Eye (tissue), 1 donor: ENCODE measurements around the gene SEC14L1.
"Not testable (repeated sequence)": the region's sequence is repeated elsewhere in the genome, so short reads cannot be mapped to it uniquely, and the experiment has no call there.

Experiments
- DNase-seq: peaks from one replicate; pipeline ENCODE4 v3.0.0-alpha.2; 2015

Gene SEC14L1

DNA sequence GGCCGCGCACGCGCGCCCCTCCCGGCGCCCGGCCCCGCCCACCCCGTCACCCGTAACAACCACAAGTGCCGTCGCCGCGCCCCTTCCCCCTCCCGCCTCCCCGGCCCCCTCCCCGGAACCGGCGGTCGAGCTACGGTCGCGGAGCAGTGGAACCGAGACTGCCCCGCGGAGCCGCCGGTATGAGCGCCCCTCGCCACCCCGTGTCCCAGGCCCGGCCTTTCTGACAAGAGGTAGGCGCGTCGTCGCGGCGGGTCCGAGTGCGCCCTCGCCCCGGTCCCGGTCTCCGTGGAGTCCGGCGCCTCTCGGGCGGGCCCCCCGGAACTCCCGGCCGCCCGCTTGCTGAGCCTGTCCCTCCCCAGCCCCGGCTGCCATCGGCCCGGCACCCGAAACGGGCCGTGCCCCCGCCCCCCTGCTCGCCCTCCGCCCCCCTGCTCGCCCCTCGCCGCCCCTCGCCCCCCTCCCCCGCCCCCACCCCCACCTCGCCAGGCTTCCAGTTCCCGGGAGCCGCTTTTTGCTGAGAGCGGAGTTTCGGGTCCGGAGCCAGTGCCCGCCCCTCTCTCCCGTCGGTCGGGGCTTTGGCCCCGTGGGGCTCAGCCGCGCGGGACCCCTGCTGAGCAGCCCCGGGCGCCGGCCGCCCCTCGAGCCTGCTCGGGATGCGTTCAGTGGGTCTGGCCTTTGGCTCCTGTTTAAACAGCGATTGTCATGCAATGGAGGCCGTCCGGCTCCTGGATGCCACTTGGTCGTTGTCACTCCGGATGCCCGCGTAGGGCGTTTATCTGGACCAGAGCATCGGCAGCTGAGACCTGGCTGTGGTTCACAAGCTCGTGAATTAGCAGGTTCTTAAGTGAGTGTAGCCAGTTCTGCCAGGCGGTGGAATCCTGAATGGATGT lies at the start of gene SEC14L1:
Gene SEC14L1 (plus strand): TSS at position 92 of the 890 bp plus-strand sequence. CDS start 2,628 bp downstream, outside the sequence.
- DNase-seq = peak; percentile 80

DNA sequence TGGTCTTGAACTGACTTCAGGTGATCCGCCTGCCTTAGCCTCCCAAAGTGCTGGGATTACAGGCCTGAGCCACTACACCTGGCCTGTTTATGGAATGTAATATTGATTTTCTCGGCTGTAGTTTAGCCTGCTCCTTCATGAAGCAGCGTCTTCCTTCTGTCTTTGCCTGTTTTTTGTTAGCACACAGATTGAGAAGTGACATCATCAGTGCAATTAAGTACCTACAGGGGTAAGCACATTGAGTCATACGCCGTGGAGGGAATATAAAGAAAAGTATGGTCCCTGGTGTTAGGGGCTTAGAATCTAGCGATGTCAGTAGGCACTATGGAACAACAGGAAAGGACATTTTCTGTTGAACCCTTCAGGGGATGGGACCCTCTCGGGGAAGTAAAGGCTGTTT lies 48.7 kb upstream of the SEC14L1 start:
- no peak for DNase-seq

DNA sequence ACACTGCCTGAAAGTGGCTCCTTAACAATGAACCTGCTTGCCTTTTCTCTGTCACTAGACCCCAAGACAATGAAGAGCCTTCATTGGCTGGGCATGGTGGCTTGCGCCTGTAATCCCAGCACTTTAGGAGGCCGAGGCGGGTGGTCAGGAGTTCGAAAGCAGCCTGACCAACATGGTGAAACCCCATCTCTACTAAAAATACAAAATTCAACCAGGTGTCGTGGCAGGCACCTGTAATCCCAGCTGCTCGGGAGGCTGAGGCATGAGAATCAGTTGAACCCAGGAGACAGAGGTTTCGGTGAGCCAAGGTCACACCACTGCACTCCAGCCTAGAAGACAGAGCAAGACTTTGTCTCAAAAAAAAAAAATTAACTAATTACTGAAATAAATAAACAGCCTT lies 45.3 kb upstream of the SEC14L1 start:
- DNase-seq = no peak

DNA sequence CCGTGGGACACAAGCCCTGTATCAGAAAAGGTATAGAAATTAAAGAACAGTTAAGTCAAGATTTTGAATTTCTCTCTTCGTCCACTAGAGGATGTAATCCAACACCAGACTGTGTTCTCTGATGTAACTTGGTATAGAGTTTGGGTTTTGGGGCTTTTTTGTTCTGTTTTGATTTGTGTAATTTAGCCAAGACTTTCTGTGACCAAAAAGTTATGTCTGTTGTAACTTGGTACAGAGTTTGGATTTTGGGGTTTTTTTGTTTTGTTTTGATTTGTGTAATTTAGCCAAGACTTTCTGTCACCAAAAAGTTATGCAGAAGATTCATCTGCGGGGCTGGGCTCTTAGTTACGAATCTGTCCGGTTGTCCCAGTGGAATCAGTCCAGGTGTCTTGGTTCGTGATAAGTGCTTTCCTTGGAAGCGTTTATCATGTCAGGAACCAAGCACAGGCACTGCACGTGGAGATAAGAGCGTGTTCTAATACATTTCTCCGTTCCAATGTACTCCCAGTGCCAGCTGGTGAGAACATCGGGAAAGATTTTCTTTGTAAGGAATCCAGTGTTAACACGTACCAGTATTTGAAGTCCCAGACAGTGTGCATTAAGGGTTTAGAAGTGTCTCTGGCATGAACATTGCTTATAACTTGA lies 44.1 kb upstream of the SEC14L1 start:
- peak; percentile 56 for DNase-seq

DNA sequence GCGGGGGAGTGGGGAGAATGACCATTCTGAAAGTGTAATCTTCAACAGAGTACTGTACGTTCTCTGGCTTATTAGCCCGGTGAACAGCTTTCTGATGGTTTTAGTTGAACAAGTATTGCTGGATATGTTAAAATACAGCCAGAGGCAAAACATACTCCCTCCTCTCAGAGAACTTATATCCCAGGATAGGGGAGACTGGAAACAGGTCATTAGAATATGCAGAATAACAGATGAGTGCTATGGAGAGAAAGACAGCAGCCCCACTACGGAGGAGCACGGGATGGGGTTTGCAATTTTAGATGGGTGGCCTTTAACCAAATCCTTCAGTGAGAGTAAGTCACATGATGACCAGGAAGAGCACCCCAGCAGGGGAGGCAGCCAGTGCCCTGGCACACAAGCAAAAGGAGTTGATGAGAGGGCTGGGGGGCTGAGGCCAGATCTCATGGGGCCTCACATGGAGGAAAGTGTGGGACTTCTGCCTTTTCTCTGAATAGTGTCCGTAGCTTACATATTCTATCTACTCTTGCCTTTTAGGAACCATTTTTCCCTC lies 43.1 kb upstream of the SEC14L1 start:
- DNase-seq = no peak

DNA sequence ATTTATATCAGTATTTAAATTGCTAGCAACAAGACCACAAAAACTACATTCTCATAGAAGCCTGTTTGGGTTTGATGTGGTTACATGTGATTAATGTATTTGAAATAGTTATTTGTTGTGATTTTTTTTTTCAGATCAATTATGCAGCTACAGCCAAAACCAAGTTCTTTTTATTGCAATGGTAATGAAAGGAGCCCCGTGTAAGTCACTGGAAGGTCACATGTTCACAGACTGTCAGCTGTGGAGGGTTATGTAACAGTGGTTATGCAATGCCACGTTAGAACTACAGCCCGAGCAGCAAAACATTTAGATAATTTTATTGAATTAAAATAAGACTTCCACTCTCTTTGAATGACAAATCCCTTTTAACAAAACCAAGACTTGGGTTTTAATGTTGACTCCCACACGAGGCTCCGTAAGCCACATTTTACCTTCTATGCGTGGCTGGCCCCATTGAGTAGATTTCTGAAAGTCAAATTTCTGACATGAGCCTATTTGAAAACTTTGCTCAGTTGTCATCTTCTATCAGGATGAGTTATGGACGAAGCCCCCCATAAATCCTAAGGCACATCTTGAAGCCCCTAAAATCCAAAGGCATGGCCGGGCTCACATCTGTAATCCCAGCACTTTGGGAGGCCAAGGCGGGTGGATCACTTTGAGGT lies 41.8 kb upstream of the SEC14L1 start:
- no peak for DNase-seq

DNA sequence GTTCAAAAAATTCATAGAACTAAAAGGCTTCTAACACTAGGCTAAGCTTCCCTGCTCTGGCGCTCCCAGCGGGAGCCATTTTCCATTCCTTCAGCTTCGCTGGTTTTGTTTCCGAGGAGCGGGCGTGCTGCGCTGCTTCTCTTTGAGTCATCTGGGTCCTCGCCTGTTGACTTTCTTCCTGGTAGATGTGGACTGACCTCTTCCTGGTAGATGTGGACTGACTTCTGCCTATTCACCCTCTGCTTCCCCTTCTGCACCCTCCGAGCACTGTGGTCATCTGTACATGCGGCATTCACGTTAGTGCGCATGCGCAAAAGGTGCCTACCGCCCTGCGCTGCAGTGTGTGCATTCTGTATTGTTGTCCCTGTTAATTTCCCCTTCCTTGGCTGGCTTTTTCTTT lies 40.8 kb upstream of the SEC14L1 start:
- DNase-seq = peak; percentile 73

DNA sequence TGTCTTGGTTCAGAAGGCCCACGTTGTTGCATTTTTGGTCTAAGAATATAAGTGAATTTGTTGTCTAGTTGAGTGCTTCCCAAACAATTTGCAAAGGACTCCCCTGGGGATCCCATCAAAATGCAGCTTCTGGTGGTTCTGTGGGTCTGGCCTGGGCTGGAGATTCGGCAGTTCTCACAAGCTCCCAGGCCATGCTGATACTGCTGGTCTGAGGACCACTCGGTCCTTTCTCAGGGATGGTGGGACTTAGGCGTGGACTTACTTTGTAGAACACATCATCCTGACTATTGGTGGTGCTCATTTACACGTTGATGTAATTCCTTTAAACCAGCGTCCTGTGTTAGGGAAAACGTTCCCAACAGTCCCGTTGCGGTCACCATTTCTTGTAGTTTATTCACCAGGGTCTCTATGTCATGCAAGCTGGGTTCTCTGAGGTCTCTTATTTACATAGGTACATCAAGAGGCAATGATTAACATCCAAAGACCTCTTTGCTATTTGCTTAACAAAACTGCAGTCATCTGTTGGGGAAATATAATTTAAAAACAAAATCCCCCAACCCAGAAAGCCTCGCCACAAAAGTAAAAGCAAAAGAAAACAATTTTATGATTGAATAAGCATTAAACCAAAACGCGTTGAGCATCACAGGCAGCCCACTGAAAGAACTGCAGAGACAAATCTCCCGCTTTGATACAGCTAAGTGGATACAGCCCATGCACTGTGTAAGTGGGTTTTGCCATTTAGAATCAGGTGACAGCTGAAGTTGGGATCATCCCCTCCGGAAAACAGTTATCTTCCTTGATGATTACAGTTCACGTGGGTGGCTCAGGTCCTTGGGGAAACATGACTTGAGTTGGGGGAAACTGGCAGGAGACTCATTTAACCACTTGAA lies 39.0 kb upstream of the SEC14L1 start:
- DNase-seq = no peak

DNA sequence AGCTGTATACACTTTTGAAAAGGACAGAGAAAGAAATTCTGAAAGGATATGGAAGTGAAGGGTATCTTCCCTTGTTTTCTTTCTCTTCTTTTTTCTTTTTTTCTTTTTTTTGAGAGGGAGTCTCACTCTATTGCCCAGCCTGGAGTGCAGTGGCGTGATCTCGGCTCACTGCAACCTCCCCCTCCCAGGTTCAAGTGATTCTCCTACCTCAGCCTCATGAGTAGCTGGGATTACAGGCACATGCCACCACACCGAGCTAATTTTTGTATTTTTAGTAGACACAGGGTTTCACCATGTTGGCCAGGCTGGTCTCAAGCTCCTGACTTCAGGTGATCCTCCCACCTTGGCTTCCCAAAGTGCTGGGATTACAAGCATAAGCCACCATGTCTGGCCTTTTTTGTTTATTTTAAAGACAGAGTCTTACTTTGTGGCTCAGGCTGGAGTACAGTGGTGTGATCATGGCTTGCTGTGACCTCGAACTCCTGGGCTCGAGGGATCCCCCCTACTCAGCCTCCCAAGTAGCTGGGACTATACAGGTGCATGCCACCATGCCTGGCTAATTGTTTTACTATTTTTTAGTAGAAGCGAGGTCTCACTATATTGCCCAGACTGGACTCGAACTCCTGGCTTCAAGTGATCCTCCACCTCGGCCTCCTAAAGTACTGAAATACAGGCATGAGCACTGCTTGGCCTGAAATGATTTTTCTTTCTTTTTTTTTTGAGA lies 38.2 kb upstream of the SEC14L1 start:
- not testable (repeated sequence) for DNase-seq

DNA sequence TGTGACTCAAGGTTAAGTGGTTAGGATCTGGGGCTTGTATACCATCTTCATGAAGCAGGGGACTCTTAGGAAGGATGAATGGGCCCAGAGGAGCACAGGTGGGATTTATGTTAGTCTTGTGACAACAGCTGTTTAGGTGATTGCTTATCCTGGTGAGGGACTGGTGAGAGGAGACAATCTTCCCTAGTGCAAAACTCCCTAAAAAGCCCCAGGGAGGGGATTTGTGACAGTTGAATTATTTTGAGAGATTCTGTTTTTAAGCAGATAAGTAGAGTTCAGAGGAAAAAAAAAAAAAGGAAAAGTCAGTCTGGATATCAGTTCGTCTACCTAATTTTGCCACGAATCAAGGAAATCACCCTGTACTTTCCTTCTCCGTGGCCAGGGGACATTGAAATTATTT lies 35.1 kb upstream of the SEC14L1 start:
- DNase-seq = no peak

DNA sequence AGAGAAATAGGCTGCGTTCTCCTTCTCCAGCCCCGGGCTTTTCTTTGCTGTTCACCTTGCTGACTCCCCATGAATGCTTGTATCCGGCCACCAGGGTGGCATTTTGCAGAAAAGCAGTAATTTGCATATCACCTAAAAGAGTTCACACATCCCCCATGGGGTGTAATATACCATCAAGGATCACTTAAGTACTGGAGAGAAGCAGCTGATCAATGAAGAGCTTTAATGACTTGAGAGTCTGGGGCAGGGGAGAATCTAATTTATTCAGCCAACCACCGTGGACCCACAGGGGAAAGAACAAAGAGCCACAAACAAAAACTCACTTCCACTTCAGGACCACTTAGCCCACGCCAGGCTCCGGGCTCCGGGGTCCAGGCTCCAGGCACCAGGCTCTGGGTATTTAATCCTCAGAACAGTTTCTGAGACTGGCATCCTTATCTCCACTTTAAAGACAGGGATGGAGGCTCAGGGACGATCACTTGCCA lies 33.9 kb upstream of the SEC14L1 start:
- no peak for DNase-seq

DNA sequence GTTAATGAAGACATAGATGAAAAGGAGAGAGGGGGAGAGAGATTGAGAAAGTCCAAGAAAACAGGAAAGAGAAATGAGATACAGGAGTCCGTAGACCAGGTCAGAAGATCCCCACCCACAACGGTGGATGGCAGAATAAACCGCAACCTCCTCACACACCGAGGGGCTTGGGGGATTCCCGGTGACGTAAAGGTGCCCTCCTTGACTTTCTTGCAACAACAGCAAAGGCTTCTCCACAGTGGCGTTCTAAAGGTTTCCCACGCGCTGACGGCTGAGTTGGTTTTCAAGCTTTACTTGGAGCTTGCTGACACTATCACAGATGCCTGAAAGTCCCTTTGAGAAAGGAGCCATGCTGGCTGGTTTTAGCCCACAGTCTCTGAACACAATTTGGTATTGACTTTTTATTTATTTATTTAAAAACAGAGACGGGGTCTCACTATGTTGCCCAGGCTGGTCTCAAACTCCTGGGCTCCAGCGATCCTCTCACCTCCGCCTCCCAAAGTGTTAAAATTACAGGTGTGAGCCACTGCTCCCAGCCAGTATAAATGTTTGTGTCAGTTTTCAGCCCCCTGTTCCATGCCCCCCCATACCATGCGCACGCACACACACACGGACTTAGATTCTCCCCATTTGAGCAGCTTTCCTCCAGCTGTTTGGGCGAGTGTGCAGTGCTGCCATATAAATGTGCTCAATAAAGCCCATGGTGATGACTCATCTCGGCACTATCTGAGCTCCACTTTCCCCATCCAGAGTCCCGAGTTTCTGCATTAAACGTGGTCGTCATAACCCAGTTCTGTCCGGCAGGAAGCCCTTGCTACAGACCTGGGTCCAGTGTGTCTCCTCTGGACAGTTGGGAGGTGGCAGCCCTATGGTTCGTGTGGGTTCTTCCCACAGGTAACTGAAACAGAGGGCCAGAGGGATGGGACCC lies 33.0 kb upstream of the SEC14L1 start:
- no peak for DNase-seq

DNA sequence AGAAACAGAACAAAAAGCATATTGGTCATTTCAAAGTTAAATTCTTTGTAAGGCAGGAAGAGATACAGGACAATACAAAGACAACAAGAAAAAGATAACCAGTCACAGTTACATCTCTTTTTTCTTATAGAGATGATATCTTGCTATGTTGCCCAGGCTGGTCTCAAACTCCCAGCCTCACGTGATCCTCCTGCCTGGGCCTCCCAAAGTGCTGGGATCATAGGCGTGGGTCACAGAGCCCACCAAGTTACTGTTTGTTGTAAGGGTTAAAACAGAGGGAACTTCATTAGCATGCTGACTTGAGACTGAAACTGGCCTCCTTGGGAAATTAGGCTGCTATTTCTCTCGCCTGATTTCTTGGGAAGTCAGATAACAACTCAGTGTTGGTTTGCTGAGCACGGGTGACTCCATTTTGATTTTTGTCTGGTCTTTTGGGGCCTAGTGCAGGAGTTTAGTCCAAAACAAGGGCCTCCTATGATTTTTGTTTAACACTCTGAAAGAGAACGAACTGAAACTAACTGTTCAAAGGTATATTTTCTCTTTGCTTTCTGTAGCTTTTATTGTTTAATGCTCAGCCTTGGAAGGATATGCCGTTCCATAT lies 31.5 kb upstream of the SEC14L1 start:
- no peak for DNase-seq

DNA sequence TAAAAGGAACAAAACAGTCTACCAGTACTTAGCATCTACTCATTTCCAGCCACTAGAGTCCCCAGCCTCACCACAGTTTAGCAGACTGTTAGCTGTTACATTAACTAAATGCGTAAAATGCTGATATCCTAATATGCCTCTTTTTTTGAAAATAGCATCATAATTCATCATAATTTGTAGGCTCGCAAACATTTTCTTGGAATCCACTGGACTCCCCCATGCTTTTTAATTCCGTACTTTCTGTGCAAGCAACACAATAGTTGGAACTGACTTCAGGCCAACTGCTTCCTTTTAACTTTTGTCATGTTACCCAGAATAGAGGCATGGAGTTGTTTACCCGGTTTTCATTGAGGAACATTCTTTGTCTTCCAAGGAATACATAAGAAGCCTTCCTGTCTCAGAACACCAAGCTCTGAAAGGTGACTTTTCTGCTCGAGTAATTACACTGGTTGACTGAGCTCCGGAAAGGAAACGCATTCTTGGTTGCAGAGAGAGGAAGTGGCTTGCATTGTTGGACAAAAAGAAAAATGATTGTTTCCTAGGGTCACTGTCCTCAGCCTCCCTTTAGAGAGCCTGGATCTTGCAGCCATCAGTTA lies 30.9 kb upstream of the SEC14L1 start:
- peak; percentile 78 for DNase-seq

DNA sequence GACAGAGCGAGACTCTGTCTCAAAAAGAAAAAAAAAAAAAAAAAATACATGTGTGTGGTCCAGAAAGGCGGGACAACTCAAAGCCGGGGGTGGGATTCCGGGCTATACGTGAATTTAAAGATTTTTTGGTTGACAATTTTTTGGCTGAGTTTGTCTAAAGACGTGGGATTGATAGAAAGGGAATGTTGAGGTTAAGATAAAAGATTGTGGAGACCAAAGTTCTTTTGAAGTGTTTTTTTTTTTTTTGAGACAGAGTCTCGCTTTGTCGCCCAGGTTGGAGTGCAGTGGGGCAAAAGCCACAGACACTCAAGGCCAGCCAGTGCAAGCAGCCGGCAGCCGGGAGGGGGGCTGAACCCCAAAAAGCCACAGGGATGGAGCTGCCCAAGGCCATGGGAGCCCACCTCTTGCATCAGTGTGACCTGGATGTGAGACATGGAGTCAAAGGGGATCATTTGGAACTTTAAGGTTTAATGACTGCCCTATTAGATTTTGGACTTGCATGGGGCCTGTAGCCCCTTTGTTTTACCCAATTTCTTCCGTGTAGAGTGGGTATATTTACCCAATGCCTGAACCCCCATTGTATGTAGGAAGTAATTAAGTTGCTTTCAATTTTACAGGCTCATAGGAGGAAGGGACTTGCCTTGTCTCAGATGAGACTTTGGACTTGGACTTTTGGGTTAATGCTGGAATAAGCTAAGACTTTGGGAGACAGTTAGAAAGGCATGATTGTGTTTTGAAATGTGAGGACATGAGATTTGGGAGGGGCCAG lies 29.4 kb upstream of the SEC14L1 start:
- not testable (repeated sequence) for DNase-seq

DNA sequence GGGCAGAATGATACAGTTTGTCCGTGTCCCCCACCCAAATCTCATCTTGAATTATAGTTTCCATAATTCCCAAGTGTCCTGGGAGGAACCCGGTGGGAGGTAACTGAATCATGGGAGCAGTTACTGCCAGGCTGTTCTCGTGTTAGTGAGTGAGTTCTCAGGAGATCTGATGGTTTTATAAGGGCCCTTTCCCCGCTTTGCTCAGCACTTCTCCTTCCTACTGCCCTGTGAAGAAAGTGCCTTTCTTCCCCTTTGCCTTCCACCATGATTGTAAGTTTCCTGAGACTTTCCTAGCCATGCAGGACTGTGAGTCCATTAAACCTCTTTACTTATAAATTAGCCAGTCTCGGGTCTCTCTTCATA lies 28.9 kb upstream of the SEC14L1 start:
- no peak for DNase-seq

DNA sequence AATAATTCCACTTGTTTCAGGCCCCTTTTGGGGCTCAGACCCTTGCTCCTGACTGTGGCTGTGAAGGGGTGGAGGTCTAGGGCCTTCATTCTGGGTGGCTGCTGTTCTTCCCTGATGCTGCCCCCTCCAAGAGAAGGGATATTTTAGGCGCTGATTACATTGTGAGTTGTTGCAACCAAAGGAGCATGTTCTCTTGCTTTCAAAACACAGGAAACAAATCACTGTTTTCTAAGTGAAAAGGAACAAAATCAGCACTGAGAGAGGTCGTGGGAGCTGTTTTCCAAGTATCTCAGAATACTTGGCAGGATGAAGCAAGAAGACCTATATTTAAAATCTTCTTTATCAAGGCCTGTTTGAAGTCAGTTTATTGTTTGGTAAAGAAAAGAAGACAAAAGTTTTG lies 25.3 kb upstream of the SEC14L1 start:
- no peak for DNase-seq

DNA sequence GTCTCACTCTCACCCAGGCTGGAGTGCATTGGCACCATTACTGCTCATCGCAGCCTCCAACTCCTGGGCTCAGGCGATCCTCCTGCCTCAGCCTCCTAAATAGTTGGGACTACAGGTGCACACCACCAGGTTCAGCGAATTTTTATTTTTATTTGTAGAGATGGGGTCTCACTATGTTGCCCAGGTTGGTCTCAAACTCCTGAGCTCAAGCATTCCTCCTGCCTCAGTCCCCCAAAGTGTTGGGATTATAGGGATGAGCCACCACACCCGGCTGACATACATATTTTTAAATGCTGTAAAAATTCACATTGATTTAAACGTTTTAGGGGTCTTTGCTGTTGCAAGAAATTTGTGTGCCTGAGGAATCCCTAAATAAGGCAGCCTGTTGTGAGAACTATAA lies 24.8 kb upstream of the SEC14L1 start:
- DNase-seq = no peak

DNA sequence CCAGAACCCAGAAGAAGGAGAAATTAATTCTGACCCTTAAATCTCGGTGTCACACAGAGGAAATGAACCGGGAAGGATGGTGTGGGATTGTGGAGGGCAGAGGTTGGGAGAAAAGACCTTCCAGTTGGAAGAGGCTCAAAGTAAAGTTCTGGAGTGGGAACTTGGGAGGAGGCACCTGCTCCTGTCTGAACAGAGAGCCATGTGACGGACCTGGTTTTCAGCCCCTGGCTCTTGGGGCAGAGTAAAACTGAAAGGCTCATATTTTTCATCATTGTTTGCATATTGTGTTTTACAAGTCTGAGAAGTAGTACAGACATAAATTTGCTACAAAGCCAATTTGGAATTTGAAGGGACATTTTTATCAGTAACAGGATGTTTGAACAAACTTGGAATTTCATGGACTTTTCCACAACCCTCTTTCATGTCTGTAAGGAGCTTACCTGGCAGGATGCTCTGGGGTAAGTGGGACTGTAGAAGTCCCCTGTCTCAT lies 24.4 kb upstream of the SEC14L1 start:
- DNase-seq = no peak
